Measurements from ENCODE around the gene MYT1.

DNA sequence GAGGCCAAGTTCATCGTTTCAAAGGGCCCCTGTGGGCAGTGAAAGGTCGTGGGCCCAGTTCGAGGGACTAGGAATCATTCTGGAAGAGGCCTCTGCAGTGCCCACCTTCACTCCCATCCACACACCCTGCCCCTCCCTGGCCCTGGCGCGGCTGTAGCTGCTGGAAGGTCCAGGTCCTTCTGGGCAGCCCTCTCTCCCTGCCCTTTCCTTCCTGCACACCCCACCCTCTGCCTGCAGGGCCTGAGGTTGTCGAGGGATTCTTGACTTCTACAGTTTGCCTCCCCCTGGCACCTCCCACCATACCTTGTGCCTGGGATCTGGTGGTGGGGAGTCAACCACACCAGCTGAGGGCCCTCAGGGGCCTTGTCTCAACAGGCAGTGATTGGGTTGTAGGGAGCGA is 4.5 kb upstream of the MYT1 start:
- TF ChIP-seq EP300 (IDR thresholded peaks at IDR 0.05; ENCODE audit: low read depth) = no peak
- no peak for TF ChIP-seq POLR2A (IDR thresholded peaks at IDR 0.05)
- TF ChIP-seq, protein P1, sequence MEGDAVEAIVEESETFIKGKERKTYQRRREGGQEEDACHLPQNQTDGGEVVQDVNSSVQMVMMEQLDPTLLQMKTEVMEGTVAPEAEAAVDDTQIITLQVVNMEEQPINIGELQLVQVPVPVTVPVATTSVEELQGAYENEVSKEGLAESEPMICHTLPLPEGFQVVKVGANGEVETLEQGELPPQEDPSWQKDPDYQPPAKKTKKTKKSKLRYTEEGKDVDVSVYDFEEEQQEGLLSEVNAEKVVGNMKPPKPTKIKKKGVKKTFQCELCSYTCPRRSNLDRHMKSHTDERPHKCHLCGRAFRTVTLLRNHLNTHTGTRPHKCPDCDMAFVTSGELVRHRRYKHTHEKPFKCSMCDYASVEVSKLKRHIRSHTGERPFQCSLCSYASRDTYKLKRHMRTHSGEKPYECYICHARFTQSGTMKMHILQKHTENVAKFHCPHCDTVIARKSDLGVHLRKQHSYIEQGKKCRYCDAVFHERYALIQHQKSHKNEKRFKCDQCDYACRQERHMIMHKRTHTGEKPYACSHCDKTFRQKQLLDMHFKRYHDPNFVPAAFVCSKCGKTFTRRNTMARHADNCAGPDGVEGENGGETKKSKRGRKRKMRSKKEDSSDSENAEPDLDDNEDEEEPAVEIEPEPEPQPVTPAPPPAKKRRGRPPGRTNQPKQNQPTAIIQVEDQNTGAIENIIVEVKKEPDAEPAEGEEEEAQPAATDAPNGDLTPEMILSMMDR (IDR thresholded peaks at IDR 0.05) = no peak
